Measurements from ENCODE around the gene ZNF267.
A peak's percentile ranks its signal among the peaks of the same experiment; 100 is the strongest.
"Not testable (repeated sequence)": the region's sequence is repeated elsewhere in the genome, so short reads cannot be mapped to it uniquely, and the experiment has no call there.

ZNF267 gene

DNA sequence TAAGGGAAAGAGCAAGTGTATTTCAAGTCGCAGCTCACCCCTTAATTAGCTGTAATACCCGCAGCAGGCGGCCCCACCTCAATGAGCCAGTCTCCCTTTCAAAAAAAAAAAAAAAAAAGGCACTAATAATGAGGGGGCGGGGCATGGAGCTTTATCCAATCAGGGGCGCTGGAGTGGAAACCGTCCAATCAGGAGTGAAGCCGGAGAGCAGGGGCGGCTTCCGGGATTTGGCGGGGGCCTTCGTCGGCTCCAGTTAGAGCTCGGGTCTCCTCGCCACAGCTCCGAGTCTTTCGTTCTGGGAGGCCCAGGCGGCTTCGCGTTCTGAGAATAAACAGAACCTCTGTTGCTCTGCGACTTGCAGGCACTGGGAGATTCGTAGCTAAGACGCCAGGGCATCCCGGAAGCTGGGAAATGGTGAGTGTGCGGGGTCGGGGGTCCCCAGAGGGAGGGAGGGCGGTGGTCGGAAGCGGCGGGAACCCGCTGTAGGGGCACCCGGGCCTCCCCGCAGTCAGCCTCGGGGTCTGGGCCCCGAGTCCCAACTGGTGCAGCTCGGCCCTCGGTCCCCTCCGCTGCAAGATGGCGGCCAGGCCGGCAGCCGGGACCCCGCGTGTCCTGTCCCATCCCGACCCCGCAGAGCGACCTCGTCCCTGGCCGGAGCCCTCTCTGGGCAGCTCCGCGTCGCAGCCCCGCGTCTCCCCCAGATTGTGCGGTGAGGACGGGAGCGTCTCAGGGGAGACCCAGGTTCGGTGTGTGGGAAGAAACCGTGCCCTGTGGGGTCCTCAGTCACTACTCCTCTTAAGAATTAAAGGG, at the start of gene ZNF267:
Gene ZNF267 (plus strand): TSS at position 252 of the 810 bp plus-strand sequence. CDS start 160 bp downstream, at position 412.
- Mint-ChIP-seq H3K27me3 (no peaks in the 10 kb centered on the region), H3K9me3 (no peaks in the 10 kb centered on the region), H3K4me1 (peaks cover 83% of the 10 kb centered on the region), H3K27ac (peak within 1 kb of the TSS; percentile 99), H3K36me3 (peaks cover 34% of the 10 kb centered on the region), H3K4me3 (peak within 1 kb of the TSS; percentile 96)
- peak; percentile 81 for ATAC-seq

- peaks cover 5% of the 10 kb centered on the region for H3K27me3 Mint-ChIP-seq
- no peaks in the 10 kb centered on the region for H3K4me1 Mint-ChIP-seq
- peaks cover 11% of the 10 kb centered on the region for H3K9me3 Mint-ChIP-seq
- no peak overlapping the region for H3K4me3 Mint-ChIP-seq
- no peak for ATAC-seq
- no peaks in the 10 kb centered on the region for H3K36me3 Mint-ChIP-seq
- H3K27ac Mint-ChIP-seq = no peak overlapping the region
These were observed 40.6 kb upstream of the ZNF267 start for GRCh38 chr16:31833047-31833446.

- Mint-ChIP-seq H3K9me3 (peaks cover 16% of the 10 kb centered on the region), H3K27me3 (peaks cover 38% of the 10 kb centered on the region)
- not testable (repeated sequence) for H3K4me1 Mint-ChIP-seq, ATAC-seq, H3K4me3 Mint-ChIP-seq, H3K27ac Mint-ChIP-seq, H3K36me3 Mint-ChIP-seq
These were observed 37.2 kb upstream of the ZNF267 start for GRCh38 chr16:31836396-31836795.

- peaks cover 49% of the 10 kb centered on the region for H3K27me3 Mint-ChIP-seq
- peaks cover 20% of the 10 kb centered on the region for H3K9me3 Mint-ChIP-seq
- H3K36me3 Mint-ChIP-seq = no peaks in the 10 kb centered on the region
- no peak for ATAC-seq
- H3K27ac Mint-ChIP-seq = no peak overlapping the region
- H3K4me1 Mint-ChIP-seq = no peaks in the 10 kb centered on the region
- no peak overlapping the region for H3K4me3 Mint-ChIP-seq
These were observed 30.7 kb upstream of the ZNF267 start for GRCh38 chr16:31842864-31843263.

- peaks cover 12% of the 10 kb centered on the region for H3K36me3 Mint-ChIP-seq
- not testable (repeated sequence) for H3K4me1 Mint-ChIP-seq, H3K27ac Mint-ChIP-seq, ATAC-seq, H3K4me3 Mint-ChIP-seq, H3K27me3 Mint-ChIP-seq
- H3K9me3 Mint-ChIP-seq = peaks cover 26% of the 10 kb centered on the region
These were observed 25.0 kb upstream of the ZNF267 start for GRCh38 chr16:31848572-31848971.

DNA sequence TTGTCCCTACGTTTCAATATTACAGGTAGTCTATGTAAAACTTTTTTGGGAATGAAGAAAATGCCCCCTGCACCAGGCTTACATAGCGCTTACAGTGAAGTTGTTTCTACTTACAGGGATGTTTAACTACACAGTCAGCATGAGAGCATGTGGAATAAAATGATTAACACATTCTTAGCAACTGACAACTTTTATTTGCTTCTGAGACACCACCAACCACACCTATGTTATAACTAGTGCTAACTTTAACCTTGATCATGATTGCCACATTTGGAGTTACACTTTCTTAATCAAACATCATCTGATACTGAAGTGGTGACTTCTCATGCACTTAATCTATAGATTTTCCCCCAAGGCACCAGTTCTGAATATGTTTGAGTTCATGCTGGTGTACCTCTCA, 20.3 kb upstream of the ZNF267 start:
- no peak for ATAC-seq
- Mint-ChIP-seq H3K4me1 (no peaks in the 10 kb centered on the region), H3K36me3 (peaks cover 12% of the 10 kb centered on the region), H3K27ac (no peak overlapping the region), H3K9me3 (peaks cover 15% of the 10 kb centered on the region), H3K4me3 (no peak overlapping the region), H3K27me3 (no peaks in the 10 kb centered on the region)

DNA sequence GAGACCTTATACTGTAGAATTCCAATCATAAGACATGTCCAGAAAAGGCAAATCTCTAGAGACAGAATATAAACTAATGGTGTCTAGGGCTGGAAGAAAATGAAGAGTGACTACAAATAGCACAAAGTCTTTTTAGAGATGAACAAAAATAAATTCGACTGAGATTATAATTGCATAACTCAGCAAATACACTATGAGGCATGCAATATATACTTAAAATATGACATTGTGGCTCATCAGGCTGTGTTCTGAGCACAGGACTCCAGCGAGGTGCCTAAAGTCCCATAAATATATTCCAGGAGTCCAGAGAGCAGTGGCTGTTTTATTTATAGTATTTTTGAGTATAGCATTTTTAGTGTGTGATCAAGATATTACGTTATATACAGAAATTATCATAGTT, 13.1 kb upstream of the ZNF267 start:
- no peaks in the 10 kb centered on the region for H3K9me3 Mint-ChIP-seq
- no peaks in the 10 kb centered on the region for H3K4me1 Mint-ChIP-seq
- H3K4me3 Mint-ChIP-seq = no peak overlapping the region
- H3K27ac Mint-ChIP-seq = no peak overlapping the region
- no peaks in the 10 kb centered on the region for H3K36me3 Mint-ChIP-seq
- peaks cover 9% of the 10 kb centered on the region for H3K27me3 Mint-ChIP-seq
- no peak for ATAC-seq

- Mint-ChIP-seq H3K27me3 (peaks cover 9% of the 10 kb centered on the region), H3K27ac (no peak overlapping the region), H3K9me3 (no peaks in the 10 kb centered on the region), H3K4me1 (no peaks in the 10 kb centered on the region), H3K36me3 (no peaks in the 10 kb centered on the region), H3K4me3 (no peak overlapping the region)
- no peak for ATAC-seq
These were observed 12.2 kb upstream of the ZNF267 start for GRCh38 chr16:31861455-31861854.

GRCh38 chr16:31862761-31863160, 10.8 kb upstream of the ZNF267 start:
- no peak for ATAC-seq
- Mint-ChIP-seq H3K4me1 (no peaks in the 10 kb centered on the region), H3K9me3 (no peaks in the 10 kb centered on the region), H3K27ac (no peak overlapping the region), H3K27me3 (peaks cover 9% of the 10 kb centered on the region), H3K4me3 (no peak overlapping the region), H3K36me3 (no peaks in the 10 kb centered on the region)

DNA sequence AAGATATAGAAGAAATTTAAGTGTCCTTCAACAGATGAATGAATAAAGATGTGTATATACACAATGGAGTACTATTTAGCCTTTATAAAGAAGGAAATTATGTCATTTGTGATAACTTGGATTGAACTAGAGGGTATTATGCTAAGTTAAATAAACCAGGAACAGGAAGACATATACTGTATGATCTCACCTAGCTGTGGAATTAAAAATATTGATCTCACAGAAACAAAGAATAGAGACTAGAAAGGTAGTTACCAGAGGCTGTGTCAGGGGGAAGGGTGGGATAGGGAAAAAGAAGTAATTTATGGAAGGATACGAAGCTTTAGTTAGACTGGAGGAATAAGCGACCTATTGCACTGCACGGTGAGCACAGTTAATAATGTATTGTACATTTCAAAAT, 5.4 kb upstream of the ZNF267 start:
- peaks cover 37% of the 10 kb centered on the region for H3K4me1 Mint-ChIP-seq
- H3K27ac Mint-ChIP-seq = no peak overlapping the region
- H3K36me3 Mint-ChIP-seq = no peaks in the 10 kb centered on the region
- ATAC-seq = no peak
- H3K4me3 Mint-ChIP-seq = no peak overlapping the region
- H3K9me3 Mint-ChIP-seq = no peaks in the 10 kb centered on the region
- no peaks in the 10 kb centered on the region for H3K27me3 Mint-ChIP-seq

- H3K36me3 Mint-ChIP-seq = no peaks in the 10 kb centered on the region
- ATAC-seq = no peak
- no peaks in the 10 kb centered on the region for H3K9me3 Mint-ChIP-seq
- no peak overlapping the region for H3K27ac Mint-ChIP-seq
- H3K4me1 Mint-ChIP-seq = peaks cover 40% of the 10 kb centered on the region
- peak overlapping the region; percentile 31 for H3K4me3 Mint-ChIP-seq
- no peaks in the 10 kb centered on the region for H3K27me3 Mint-ChIP-seq
These were observed 4.9 kb upstream of the ZNF267 start for GRCh38 chr16:31868691-31869167.

DNA sequence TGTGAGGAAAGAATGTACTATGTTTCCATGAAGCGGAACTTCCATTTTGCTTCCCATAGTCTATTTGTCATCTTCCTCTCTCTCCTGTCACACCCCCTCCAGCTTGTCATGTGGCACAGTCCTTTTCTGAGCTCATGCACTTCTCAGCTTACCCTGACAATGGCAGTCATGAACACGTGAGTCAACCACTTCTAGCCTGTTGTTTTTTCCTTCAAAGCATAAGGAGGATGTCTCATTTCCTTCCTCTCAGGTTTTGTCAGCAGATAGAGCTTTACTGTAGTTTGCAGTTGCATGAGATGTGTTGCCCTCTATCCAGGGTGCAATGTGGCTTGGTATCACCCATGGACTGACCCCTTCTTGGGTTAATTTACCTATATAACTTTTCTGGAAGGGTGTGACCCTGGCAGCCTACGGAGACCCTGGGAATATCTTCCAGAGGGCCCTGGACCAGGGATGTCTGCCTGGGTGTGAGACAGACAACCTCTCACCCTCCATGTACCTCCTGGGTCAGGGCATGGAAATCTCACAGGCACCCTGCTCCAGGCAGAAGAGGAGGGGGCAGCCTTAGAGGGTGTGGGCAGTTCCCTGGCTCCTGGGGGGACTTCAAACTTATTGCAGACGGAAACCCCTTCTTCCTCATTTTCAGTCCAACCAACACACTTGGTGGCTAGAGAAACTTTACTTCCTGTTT, 4.0 kb upstream of the ZNF267 start:
- no peaks in the 10 kb centered on the region for H3K27me3 Mint-ChIP-seq
- no peaks in the 10 kb centered on the region for H3K9me3 Mint-ChIP-seq
- H3K27ac Mint-ChIP-seq = peak overlapping the region; percentile 49
- peaks cover under 1% of the 10 kb centered on the region for H3K36me3 Mint-ChIP-seq
- peak overlapping the region; percentile 40 for H3K4me3 Mint-ChIP-seq
- H3K4me1 Mint-ChIP-seq = peaks cover 42% of the 10 kb centered on the region
- peak; percentile 75 for ATAC-seq

DNA sequence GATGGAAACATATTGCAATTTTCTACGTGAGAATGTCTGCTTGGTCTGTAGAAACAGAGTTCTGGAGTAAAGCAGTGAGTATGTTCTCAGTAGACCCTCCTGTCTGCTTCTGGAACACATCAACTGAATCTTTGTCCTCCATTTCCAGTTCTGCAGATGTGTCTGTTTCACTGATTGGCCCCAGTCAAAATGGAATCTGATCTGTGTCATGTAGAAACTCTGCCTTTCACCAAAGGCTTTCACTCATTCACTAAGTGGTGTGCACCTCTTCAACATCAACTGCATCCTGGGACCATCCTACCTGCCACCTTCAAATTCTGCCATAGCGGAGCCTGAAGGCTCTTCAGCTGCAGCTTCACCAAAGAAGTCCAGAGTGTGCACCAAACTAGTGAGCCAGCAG, 2.8 kb upstream of the ZNF267 start:
- H3K4me3 Mint-ChIP-seq = no peak overlapping the region
- H3K4me1 Mint-ChIP-seq = peaks cover 53% of the 10 kb centered on the region
- H3K27ac Mint-ChIP-seq = peak overlapping the region; percentile 23
- H3K36me3 Mint-ChIP-seq = peaks cover 12% of the 10 kb centered on the region
- H3K9me3 Mint-ChIP-seq = no peaks in the 10 kb centered on the region
- ATAC-seq = no peak
- H3K27me3 Mint-ChIP-seq = no peaks in the 10 kb centered on the region

- H3K4me3 Mint-ChIP-seq = no peak overlapping the region
- no peak for ATAC-seq
- H3K4me1 Mint-ChIP-seq = peaks cover 60% of the 10 kb centered on the region
- no peaks in the 10 kb centered on the region for H3K27me3 Mint-ChIP-seq
- no peaks in the 10 kb centered on the region for H3K9me3 Mint-ChIP-seq
- peak overlapping the region; percentile 23 for H3K27ac Mint-ChIP-seq
- H3K36me3 Mint-ChIP-seq = peaks cover 16% of the 10 kb centered on the region
These were observed 2.1 kb upstream of the ZNF267 start for GRCh38 chr16:31871510-31871909.

GRCh38 chr16:31872201-31872600, 1.4 kb upstream of the ZNF267 start:
- H3K4me1 Mint-ChIP-seq = peaks cover 67% of the 10 kb centered on the region
- peak overlapping the region; percentile 10 for H3K4me3 Mint-ChIP-seq
- ATAC-seq = no peak
- H3K27ac Mint-ChIP-seq = peak overlapping the region; percentile 99
- H3K9me3 Mint-ChIP-seq = no peaks in the 10 kb centered on the region
- H3K27me3 Mint-ChIP-seq = no peaks in the 10 kb centered on the region
- peaks cover 19% of the 10 kb centered on the region for H3K36me3 Mint-ChIP-seq

All from stimulated activated memory B cell treated with anti-CD40 and anti-IgM and Interleukin-4, amounts not matched to agents 10 μg/mL and 1 μg/mL and 100 μg/mL, for 72 hours (primary cell).